Vagina (tissue), 2 donors: ENCODE measurements around the gene RRAGC.

Experiments
- CTCF ChIP-seq, 3 experiments: fragments of 450-650 bp in 2 of 3; fragments of 200-600 bp in 1 of 3; sonication (generic) in 1 of 3; IDR thresholded peaks; one replicate each; pipeline ENCODE4 v1.5.1; 2017 to 2019; ENCODE audit warnings: antibody characterized with exemption in 3 of 3, mild to moderate bottlenecking in 2 of 3, moderate library complexity in 2 of 3
- POLR2A ChIP-seq, 2 donors: fragments of 450-650 bp; IDR thresholded peaks; one replicate each; pipeline ENCODE4 v1.6.1; 2017; ENCODE audit warnings: antibody characterized with exemption in 2 of 2, mild to moderate bottlenecking in 2 of 2, moderate library complexity in 2 of 2
- POLR2AphosphoS5 ChIP-seq, 2 donors: sonication (generic); formaldehyde crosslinking; IDR thresholded peaks; one replicate each; pipeline ENCODE4 v1.9.0; 2017; ENCODE audit warnings: antibody characterized with exemption in 2 of 2, mild to moderate bottlenecking in 2 of 2, low read depth in 1 of 2; ENCODE audit not compliant: insufficient read depth in 1 of 2

GRCh38 chr1:38817267-38818174 lies 42.1 kb downstream of the RRAGC start:
- TF ChIP-seq POLR2A (IDR thresholded peaks at IDR 0.05) (no peak), CTCF (IDR thresholded peaks at IDR 0.05) (no peak), POLR2AphosphoS5 (IDR thresholded peaks at IDR 0.05; ENCODE audit: insufficient read depth in 1 of 2, low read depth in 1 of 2) (no peak)
